Mucosa of stomach (tissue), 1 donor: ENCODE data around the gene ATP8B2.
"Not testable (repeated sequence)": the region's sequence is repeated elsewhere in the genome, so short reads cannot be mapped to it uniquely, and the experiment has no call there.

ENCODE experiments used
- H3K27me3 ChIP-seq: one replicate; pipeline ENCODE4 v1.7.0; 2013; ENCODE audit warnings: mild to moderate bottlenecking, low read length; ENCODE audit not compliant: control insufficient read depth, insufficient read depth
- H3K36me3 ChIP-seq: one replicate; pipeline ENCODE4 v1.7.0; 2013; ENCODE audit warnings: low read length; ENCODE audit not compliant: control insufficient read depth, insufficient read depth
- H3K4me1 ChIP-seq: one replicate; pipeline ENCODE4 v1.7.0; 2013; ENCODE audit warnings: mild to moderate bottlenecking, low read length; ENCODE audit not compliant: control insufficient read depth, insufficient read depth
- H3K4me3 ChIP-seq: one replicate; pipeline ENCODE4 v1.7.0; 2013; ENCODE audit warnings: low read length
- H3K9ac ChIP-seq: one replicate; pipeline ENCODE4 v1.7.0; 2013; ENCODE audit warnings: mild to moderate bottlenecking, low read length, moderate library complexity
- H3K9me3 ChIP-seq: one replicate; pipeline ENCODE4 v1.7.0; 2013; ENCODE audit warnings: mild to moderate bottlenecking, low read length, moderate library complexity; ENCODE audit not compliant: control insufficient read depth
- donor health status: Pancreatic carcinoma.

Gene ATP8B2

GRCh38 chr1:154353460-154353904 is 28.2 kb downstream of the ATP8B2 start:
- no peaks in the 10 kb centered on the region for H3K36me3 ChIP-seq
- no peaks in the 10 kb centered on the region for H3K27me3 ChIP-seq
- no peaks in the 10 kb centered on the region for H3K9me3 ChIP-seq
- H3K4me3 ChIP-seq: peak overlapping the region; percentile 67
- peaks cover 57% of the 10 kb centered on the region for H3K4me1 ChIP-seq
- H3K9ac ChIP-seq: peak overlapping the region; percentile 80

GRCh38 chr1:154353966-154354365 is 28.6 kb downstream of the ATP8B2 start:
- no peaks in the 10 kb centered on the region for H3K27me3 ChIP-seq
- no peak overlapping the region for H3K9ac ChIP-seq
- peaks cover 57% of the 10 kb centered on the region for H3K4me1 ChIP-seq
- H3K9me3 ChIP-seq: no peaks in the 10 kb centered on the region
- H3K36me3 ChIP-seq: no peaks in the 10 kb centered on the region
- no peak overlapping the region for H3K4me3 ChIP-seq

- no peaks in the 10 kb centered on the region for H3K36me3 ChIP-seq
- H3K27me3 ChIP-seq: no peaks in the 10 kb centered on the region
- peaks cover 25% of the 10 kb centered on the region for H3K4me1 ChIP-seq
- no peak overlapping the region for H3K4me3 ChIP-seq
- no peaks in the 10 kb centered on the region for H3K9me3 ChIP-seq
- H3K9ac ChIP-seq: no peak overlapping the region
These were observed 33.2 kb downstream of the ATP8B2 start for GRCh38 chr1:154358519-154358918.

- no peaks in the 10 kb centered on the region for H3K27me3 ChIP-seq
- peaks cover 7% of the 10 kb centered on the region for H3K4me1 ChIP-seq
- no peak overlapping the region for H3K9ac ChIP-seq
- H3K9me3 ChIP-seq: no peaks in the 10 kb centered on the region
- H3K36me3 ChIP-seq: no peaks in the 10 kb centered on the region
- no peak overlapping the region for H3K4me3 ChIP-seq
These were observed 35.0 kb downstream of the ATP8B2 start for GRCh38 chr1:154360288-154360687.

- not testable (repeated sequence) for H3K36me3 ChIP-seq, H3K27me3 ChIP-seq, H3K4me1 ChIP-seq, H3K9ac ChIP-seq, H3K9me3 ChIP-seq, H3K4me3 ChIP-seq
These were observed 35.6 kb downstream of the ATP8B2 start for GRCh38 chr1:154360881-154361280.

DNA sequence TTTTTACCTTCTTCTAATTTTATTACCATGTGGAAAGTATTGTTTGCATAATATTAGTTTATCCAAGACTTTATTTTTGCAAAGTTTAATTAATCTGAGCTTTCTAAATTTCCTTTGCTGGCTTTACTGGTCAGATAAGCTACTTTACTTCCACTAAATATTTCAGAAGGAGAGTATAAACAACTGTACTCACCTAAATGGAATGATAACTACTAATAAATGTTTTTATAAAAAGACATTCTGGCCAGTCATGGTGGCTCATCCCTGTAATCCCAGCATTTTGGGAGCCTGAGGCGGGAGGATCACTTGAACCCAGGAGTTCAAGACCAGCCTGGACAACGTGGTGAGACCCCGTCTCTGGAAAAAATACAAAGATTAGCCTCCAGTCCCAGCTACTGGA is 36.0 kb downstream of the ATP8B2 start:
- no peaks in the 10 kb centered on the region for H3K36me3 ChIP-seq
- no peaks in the 10 kb centered on the region for H3K4me1 ChIP-seq
- no peak overlapping the region for H3K9ac ChIP-seq
- H3K9me3 ChIP-seq: no peaks in the 10 kb centered on the region
- H3K27me3 ChIP-seq: no peaks in the 10 kb centered on the region
- no peak overlapping the region for H3K4me3 ChIP-seq

GRCh38 chr1:154371436-154371835 is 46.1 kb downstream of the ATP8B2 start:
- Histone ChIP-seq H3K9me3 (no peaks in the 10 kb centered on the region), H3K27me3 (no peaks in the 10 kb centered on the region), H3K9ac (no peak overlapping the region), H3K36me3 (no peaks in the 10 kb centered on the region), H3K4me3 (no peak overlapping the region), H3K4me1 (peaks cover 5% of the 10 kb centered on the region)

DNA sequence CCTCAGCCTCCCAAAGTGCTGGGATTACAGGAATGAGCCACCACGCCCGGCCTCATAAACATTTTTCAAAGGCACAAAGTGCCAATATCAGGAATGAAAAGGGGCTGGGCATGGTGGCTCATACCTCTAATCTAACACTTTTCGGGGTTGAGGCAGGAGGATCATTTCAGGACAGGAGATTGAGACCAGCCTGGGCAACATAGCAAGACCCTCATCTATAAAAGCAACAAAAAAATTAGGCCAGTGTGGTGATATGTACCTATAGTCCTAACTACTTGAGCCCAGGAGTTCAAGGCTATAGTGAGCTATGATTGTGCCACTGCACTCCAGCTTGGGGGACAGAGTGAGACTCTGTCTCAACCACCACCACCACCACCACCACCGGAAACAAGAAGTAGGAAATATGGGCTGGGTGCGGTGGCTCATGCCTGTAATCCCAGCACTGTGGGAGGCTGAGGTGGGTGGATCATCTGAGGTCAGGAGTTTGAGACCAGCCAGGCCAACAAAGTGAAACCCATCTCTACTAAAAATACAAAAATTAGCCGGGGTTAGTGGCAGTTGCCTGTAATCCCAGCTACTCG is 48.5 kb downstream of the ATP8B2 start:
- H3K9me3 ChIP-seq, H3K9ac ChIP-seq, H3K27me3 ChIP-seq, H3K4me3 ChIP-seq, H3K36me3 ChIP-seq: not testable (repeated sequence)
- H3K4me1 ChIP-seq: peaks cover 11% of the 10 kb centered on the region

DNA sequence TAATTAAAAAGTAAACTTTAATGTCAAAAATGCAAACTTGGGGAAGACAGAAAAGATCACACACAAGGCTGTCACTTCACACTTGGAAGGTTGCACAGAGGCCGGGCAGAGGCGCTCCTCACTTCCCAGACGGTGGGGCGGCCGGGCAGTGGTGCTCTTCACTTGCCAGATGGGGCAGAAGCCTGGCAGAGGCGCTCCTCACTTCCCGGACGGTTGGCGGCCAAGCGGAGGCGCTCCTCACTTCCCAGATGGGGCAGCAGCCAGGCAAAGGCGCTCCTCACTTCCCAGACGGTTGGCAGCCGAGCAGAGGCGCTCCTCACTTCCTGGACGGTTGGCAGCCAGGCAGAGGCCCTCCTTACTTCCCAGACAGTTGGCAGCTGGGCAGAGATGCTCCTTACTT is 54.0 kb downstream of the ATP8B2 start:
- Histone ChIP-seq H3K27me3 (no peaks in the 10 kb centered on the region), H3K36me3 (no peaks in the 10 kb centered on the region), H3K9ac (no peak overlapping the region), H3K4me3 (no peak overlapping the region), H3K4me1 (peaks cover 6% of the 10 kb centered on the region), H3K9me3 (no peaks in the 10 kb centered on the region)

DNA sequence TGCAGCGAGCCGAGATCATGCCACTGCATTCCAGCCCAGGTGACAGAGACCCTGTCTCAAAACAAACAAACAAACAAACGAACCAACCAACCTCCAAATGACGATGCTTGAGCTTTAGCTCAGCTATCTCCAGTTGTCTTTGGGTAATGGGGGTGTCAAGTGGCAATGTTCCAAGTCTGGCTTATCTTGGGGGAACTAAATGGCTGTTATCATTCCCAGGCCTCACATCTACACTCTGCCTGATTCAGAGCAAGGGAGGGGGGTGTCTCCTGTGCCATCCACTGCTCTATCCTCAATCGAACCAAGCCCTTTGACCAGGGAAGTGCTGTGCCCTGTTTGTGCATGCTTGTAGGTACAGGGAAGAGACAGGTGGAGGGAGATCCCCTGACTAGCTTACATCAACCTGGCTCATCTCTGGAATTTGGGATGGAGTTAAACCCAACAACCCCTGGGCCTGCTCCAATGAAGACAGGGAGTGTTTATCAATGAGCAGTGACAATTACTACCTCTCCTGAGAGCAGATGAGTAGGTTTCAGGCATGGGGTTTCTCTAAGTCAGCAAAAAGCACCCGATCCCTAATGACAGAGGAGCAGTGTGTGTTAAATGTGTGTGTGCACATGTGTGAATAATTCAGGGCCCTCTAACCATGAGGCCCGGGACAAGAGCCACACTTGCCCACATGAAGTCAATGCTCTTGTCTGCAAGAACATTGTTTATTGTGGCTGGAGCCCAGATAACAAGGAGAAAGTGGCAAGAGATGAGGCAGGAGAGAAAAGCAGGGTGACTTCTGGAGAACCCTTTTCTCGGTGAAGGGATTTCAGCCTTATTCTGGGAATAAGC is 59.5 kb downstream of the ATP8B2 start:
- H3K4me3 ChIP-seq: no peak overlapping the region
- no peaks in the 10 kb centered on the region for H3K27me3 ChIP-seq
- H3K36me3 ChIP-seq: no peaks in the 10 kb centered on the region
- H3K9me3 ChIP-seq: no peaks in the 10 kb centered on the region
- H3K4me1 ChIP-seq: peaks cover 13% of the 10 kb centered on the region
- H3K9ac ChIP-seq: no peak overlapping the region

GRCh38 chr1:154386643-154387352 is 61.5 kb downstream of the ATP8B2 start:
- H3K36me3 ChIP-seq: no peaks in the 10 kb centered on the region
- H3K4me3 ChIP-seq: no peak overlapping the region
- H3K9ac ChIP-seq: no peak overlapping the region
- peaks cover 13% of the 10 kb centered on the region for H3K4me1 ChIP-seq
- no peaks in the 10 kb centered on the region for H3K9me3 ChIP-seq
- no peaks in the 10 kb centered on the region for H3K27me3 ChIP-seq

DNA sequence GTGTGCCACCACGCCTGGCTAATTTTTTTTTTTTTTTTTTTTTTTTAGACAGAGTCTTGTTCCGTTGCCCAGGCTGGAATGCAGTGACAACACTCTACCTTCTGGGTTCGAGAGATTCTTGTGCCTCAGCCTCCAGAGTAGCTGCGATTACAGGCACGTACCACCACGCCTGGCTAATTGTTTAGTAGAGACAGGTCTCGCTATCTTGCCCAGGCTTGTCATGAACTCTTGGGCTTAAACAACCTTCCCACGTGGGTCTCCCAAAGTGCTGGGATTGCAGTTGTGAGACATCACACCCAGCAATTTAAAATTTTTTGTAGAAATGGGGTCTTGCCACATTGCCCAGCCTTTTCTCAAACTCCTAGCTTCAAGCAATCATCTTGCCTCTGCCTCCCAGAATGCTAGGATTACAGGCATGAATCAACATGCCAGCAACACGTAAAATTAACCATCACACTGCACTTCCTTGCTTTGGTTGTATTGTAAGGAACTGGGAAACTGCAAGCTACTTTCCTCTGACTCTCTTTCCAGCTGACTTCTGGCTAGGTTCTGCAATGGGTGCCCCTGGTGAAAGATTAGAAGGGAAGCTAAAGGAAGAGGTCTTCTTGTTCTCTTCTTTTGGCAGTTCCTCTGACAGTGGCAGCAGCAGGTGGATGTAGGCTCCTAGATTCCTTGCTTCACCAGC is 65.9 kb downstream of the ATP8B2 start:
- H3K4me3 ChIP-seq: no peak overlapping the region
- H3K4me1 ChIP-seq: peaks cover 8% of the 10 kb centered on the region
- H3K9ac ChIP-seq: no peak overlapping the region

More for the DNA sequence above, 65.9 kb downstream of the ATP8B2 start:
- H3K27me3 ChIP-seq: no peaks in the 10 kb centered on the region
- H3K9me3 ChIP-seq: no peaks in the 10 kb centered on the region
- no peaks in the 10 kb centered on the region for H3K36me3 ChIP-seq
